ENCODE measurements around the gene ACKR1. TPM values are rescaled to one million over a fixed set of nuclear protein-coding genes. Genes with fewer than 3 reads are reported as not detected.
A peak's percentile ranks its signal among the peaks of the same experiment; 100 is the strongest.

ACKR1 gene
- total and polyA plus RNA-seq, 2 of the 13 experiments (the other 11 are each of a cell fraction or from before 2014, with no cell fraction given): not detected

- TF ChIP-seq, protein P1, sequence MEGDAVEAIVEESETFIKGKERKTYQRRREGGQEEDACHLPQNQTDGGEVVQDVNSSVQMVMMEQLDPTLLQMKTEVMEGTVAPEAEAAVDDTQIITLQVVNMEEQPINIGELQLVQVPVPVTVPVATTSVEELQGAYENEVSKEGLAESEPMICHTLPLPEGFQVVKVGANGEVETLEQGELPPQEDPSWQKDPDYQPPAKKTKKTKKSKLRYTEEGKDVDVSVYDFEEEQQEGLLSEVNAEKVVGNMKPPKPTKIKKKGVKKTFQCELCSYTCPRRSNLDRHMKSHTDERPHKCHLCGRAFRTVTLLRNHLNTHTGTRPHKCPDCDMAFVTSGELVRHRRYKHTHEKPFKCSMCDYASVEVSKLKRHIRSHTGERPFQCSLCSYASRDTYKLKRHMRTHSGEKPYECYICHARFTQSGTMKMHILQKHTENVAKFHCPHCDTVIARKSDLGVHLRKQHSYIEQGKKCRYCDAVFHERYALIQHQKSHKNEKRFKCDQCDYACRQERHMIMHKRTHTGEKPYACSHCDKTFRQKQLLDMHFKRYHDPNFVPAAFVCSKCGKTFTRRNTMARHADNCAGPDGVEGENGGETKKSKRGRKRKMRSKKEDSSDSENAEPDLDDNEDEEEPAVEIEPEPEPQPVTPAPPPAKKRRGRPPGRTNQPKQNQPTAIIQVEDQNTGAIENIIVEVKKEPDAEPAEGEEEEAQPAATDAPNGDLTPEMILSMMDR (CRISPR knock-in tag; IDR thresholded peaks at IDR 0.05): peak; percentile 76
- no peak for TF ChIP-seq ARNT (IDR thresholded peaks at IDR 0.05)
- TF ChIP-seq, protein P2, sequence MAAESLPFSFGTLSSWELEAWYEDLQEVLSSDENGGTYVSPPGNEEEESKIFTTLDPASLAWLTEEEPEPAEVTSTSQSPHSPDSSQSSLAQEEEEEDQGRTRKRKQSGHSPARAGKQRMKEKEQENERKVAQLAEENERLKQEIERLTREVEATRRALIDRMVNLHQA (CRISPR knock-in tag; IDR thresholded peaks at IDR 0.05): no peak
- no peak for TF ChIP-seq HMGXB3 (CRISPR knock-in tag; IDR thresholded peaks at IDR 0.05; ENCODE audit: borderline replicate concordance)
- TF ChIP-seq, protein P3, sequence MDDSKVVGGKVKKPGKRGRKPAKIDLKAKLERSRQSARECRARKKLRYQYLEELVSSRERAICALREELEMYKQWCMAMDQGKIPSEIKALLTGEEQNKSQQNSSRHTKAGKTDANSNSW (CRISPR knock-in tag; IDR thresholded peaks at IDR 0.05; ENCODE audit: borderline replicate concordance): no peak
- TF ChIP-seq MED8 (CRISPR knock-in tag; IDR thresholded peaks at IDR 0.05; ENCODE audit: insufficient replicate concordance): no peak
- no peak for TF ChIP-seq TRIM22 (IDR thresholded peaks at IDR 0.05)
- TF ChIP-seq SOX5 (CRISPR knock-in tag; IDR thresholded peaks at IDR 0.05; ENCODE audit: borderline replicate concordance): no peak
- TF ChIP-seq, protein P4, sequence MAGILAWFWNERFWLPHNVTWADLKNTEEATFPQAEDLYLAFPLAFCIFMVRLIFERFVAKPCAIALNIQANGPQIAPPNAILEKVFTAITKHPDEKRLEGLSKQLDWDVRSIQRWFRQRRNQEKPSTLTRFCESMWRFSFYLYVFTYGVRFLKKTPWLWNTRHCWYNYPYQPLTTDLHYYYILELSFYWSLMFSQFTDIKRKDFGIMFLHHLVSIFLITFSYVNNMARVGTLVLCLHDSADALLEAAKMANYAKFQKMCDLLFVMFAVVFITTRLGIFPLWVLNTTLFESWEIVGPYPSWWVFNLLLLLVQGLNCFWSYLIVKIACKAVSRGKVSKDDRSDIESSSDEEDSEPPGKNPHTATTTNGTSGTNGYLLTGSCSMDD (CRISPR knock-in tag; IDR thresholded peaks at IDR 0.05): no peak
These were observed 6.8 kb upstream of the ACKR1 start (continued) for GRCh38 chr1:159197561-159198557.

Measured in HepG2 (cell line).